ENCODE data around the gene RAD51B. TPM values are rescaled to one million over a fixed set of nuclear protein-coding genes. Genes with fewer than 3 reads are reported as not detected.

The RAD51B gene
- total and polyA plus RNA-seq, 4 experiments from 2014 or later, result 22.0 to 35.7 (median 31.4) TPM

GRCh38 chr14:68722968-68723566 lies 903.5 kb downstream of the RAD51B start:
- no peak overlapping the region for H3K4me3 ChIP-seq (ENCODE audit: low read length in 2 of 2)
- peaks cover 27% of the 10 kb centered on the region for H3K4me1 ChIP-seq (ENCODE audit: insufficient read depth, low read length)
- H3K36me3 ChIP-seq (ENCODE audit: insufficient read depth, low read length), result no peaks in the 10 kb centered on the region
- H3K27me3 Mint-ChIP-seq, result no peaks in the 10 kb centered on the region
- intact Hi-C loops (cut with micrococcal nuclease), result no loop called here
- H3K4me1 Mint-ChIP-seq, result peaks cover 14 to 35% (median 26%) of the 10 kb centered on the region in 4 donors
- H3K27me3 ChIP-seq (ENCODE audit: insufficient read depth, low read length), result no peaks in the 10 kb centered on the region
- no peak overlapping the region for H3K4me3 Mint-ChIP-seq
- H3K27ac ChIP-seq (ENCODE audit: low read depth, low read length), result no peak overlapping the region
- peaks cover 0 to 2% (median 0%) of the 10 kb centered on the region in 8 donors for H3K9me3 Mint-ChIP-seq
- H3K36me3 Mint-ChIP-seq, result no peaks in the 10 kb centered on the region
- DNase-seq, result no peak
- H3K9me3 ChIP-seq (ENCODE audit: control insufficient read depth in 1 of 2, low read length in 2 of 2), result no peaks in the 10 kb centered on the region
- CTCF ChIA-PET (ENCODE audit: partially characterized antibody), result no interaction called here
- H3K27ac Mint-ChIP-seq, result no peak overlapping the region
- POLR2A ChIA-PET (ENCODE audit: partially characterized antibody), result interaction anchor here (1.0 to 1.3 kb wide), 2 partner anchors 55 to 64 kb away, joined by 3 read pairs; no protein-coding TSS in a partner anchor

- DNase-seq, result no peak
- Mint-ChIP-seq H3K27me3 (no peaks in the 10 kb centered on the region), H3K4me3 (no peak overlapping the region), H3K27ac (no peak overlapping the region), H3K9me3 (peaks cover 0 to 2% (median 0%) of the 10 kb centered on the region in 8 donors), H3K4me1 (peaks cover 14 to 33% (median 25%) of the 10 kb centered on the region in 4 donors), H3K36me3 (no peaks in the 10 kb centered on the region)
- H3K27me3 ChIP-seq (ENCODE audit: insufficient read depth, low read length), result no peaks in the 10 kb centered on the region
- POLR2A ChIA-PET (ENCODE audit: partially characterized antibody), result interaction anchor here (0.6 to 1.3 kb wide), 2 partner anchors 39 to 55 kb away, joined by 3 read pairs; no protein-coding TSS in a partner anchor
- intact Hi-C loops (cut with micrococcal nuclease), result no loop called here
- no peaks in the 10 kb centered on the region for H3K9me3 ChIP-seq (ENCODE audit: control insufficient read depth in 1 of 2, low read length in 2 of 2)
- no peak overlapping the region for H3K4me3 ChIP-seq (ENCODE audit: low read length in 2 of 2)
- H3K36me3 ChIP-seq (ENCODE audit: insufficient read depth, low read length), result no peaks in the 10 kb centered on the region
- H3K4me1 ChIP-seq (ENCODE audit: insufficient read depth, low read length), result peaks cover 20% of the 10 kb centered on the region
- H3K27ac ChIP-seq (ENCODE audit: low read depth, low read length), result no peak overlapping the region
- CTCF ChIA-PET (ENCODE audit: partially characterized antibody), result no interaction called here
Observed at GRCh38 chr14:68723808-68724268, 904.3 kb downstream of the RAD51B start.

GRCh38 chr14:68724914-68725313 lies 905.3 kb downstream of the RAD51B start:
- POLR2A ChIA-PET (ENCODE audit: partially characterized antibody), result interaction anchor here (1.2 kb wide), 1 partner anchor 40 kb away, joined by 4 read pairs; no protein-coding TSS in a partner anchor

GRCh38 chr14:68726093-68726695 lies 906.6 kb downstream of the RAD51B start:
- H3K27me3 Mint-ChIP-seq, result no peaks in the 10 kb centered on the region

More at GRCh38 chr14:68724914-68725313, 905.3 kb downstream of the RAD51B start:
- H3K27me3 ChIP-seq (ENCODE audit: insufficient read depth, low read length), result no peaks in the 10 kb centered on the region
- Mint-ChIP-seq H3K4me1 (peaks cover 6 to 24% (median 19%) of the 10 kb centered on the region in 4 donors), H3K4me3 (no peak overlapping the region), H3K27ac (no peak overlapping the region), H3K36me3 (no peaks in the 10 kb centered on the region), H3K27me3 (no peaks in the 10 kb centered on the region), H3K9me3 (peaks cover 0 to 2% (median 0%) of the 10 kb centered on the region in 8 donors)
- no peak overlapping the region for H3K4me3 ChIP-seq (ENCODE audit: low read length in 2 of 2)
- H3K4me1 ChIP-seq (ENCODE audit: insufficient read depth, low read length), result peaks cover 9% of the 10 kb centered on the region
- CTCF ChIA-PET (ENCODE audit: partially characterized antibody), result no interaction called here
- H3K27ac ChIP-seq (ENCODE audit: low read depth, low read length), result no peak overlapping the region
- no peak for DNase-seq
- H3K9me3 ChIP-seq (ENCODE audit: control insufficient read depth in 1 of 2, low read length in 2 of 2), result no peaks in the 10 kb centered on the region
- intact Hi-C loops (cut with micrococcal nuclease), result no loop called here
- no peaks in the 10 kb centered on the region for H3K36me3 ChIP-seq (ENCODE audit: insufficient read depth, low read length)

GRCh38 chr14:68727315-68728047 lies 907.9 kb downstream of the RAD51B start:
- intact Hi-C loops (cut with micrococcal nuclease), result no loop called here
- Histone ChIP-seq H3K4me1 (ENCODE audit: insufficient read depth, low read length) (no peaks in the 10 kb centered on the region), H3K27me3 (ENCODE audit: insufficient read depth, low read length) (no peaks in the 10 kb centered on the region), H3K36me3 (ENCODE audit: insufficient read depth, low read length) (no peaks in the 10 kb centered on the region), H3K27ac (ENCODE audit: low read depth, low read length) (no peak overlapping the region), H3K4me3 (ENCODE audit: low read length in 2 of 2) (no peak overlapping the region), H3K9me3 (ENCODE audit: control insufficient read depth in 1 of 2, low read length in 2 of 2) (no peaks in the 10 kb centered on the region)
- Mint-ChIP-seq H3K36me3 (no peaks in the 10 kb centered on the region), H3K9me3 (no peaks in the 10 kb centered on the region), H3K4me1 (peaks cover 1 to 15% (median 10%) of the 10 kb centered on the region in 4 donors), H3K27me3 (no peaks in the 10 kb centered on the region), H3K27ac (peak overlapping the region in 2 of 7 donors; percentile 4 to 63), H3K4me3 (no peak overlapping the region)
- no peak for DNase-seq
- ChIA-PET CTCF (ENCODE audit: partially characterized antibody) (interaction anchor here (1.6 to 2.3 kb wide), 3 partner anchors 10 to 52 kb away, joined by 3 to 7 read pairs (median 6); no protein-coding TSS in a partner anchor), POLR2A (ENCODE audit: partially characterized antibody) (interaction anchor here (0.7 to 1.8 kb wide), 7 partner anchors 7 to 444 kb away, joined by 3 to 7 read pairs (median 4); no protein-coding TSS in a partner anchor)

More at GRCh38 chr14:68726093-68726695, 906.6 kb downstream of the RAD51B start:
- no peak for DNase-seq
- Histone ChIP-seq H3K27me3 (ENCODE audit: insufficient read depth, low read length) (no peaks in the 10 kb centered on the region), H3K9me3 (ENCODE audit: control insufficient read depth in 1 of 2, low read length in 2 of 2) (no peaks in the 10 kb centered on the region), H3K4me1 (ENCODE audit: insufficient read depth, low read length) (no peaks in the 10 kb centered on the region), H3K36me3 (ENCODE audit: insufficient read depth, low read length) (no peaks in the 10 kb centered on the region), H3K27ac (ENCODE audit: low read depth, low read length) (no peak overlapping the region), H3K4me3 (ENCODE audit: low read length in 2 of 2) (no peak overlapping the region)
- H3K9me3 Mint-ChIP-seq, result no peaks in the 10 kb centered on the region
- H3K4me1 Mint-ChIP-seq, result peaks cover 3 to 15% (median 10%) of the 10 kb centered on the region in 4 donors
- CTCF ChIA-PET (ENCODE audit: partially characterized antibody), result no interaction called here
- peak overlapping the region in 1 of 7 donors; percentile 9 for H3K27ac Mint-ChIP-seq
- POLR2A ChIA-PET (ENCODE audit: partially characterized antibody), result interaction anchor here (1.0 to 1.5 kb wide), 2 partner anchors 40 to 54 kb away, joined by 4 to 5 read pairs; no protein-coding TSS in a partner anchor
- intact Hi-C loops (cut with micrococcal nuclease), result no loop called here
- no peak overlapping the region for H3K4me3 Mint-ChIP-seq
- H3K36me3 Mint-ChIP-seq, result no peaks in the 10 kb centered on the region

- Mint-ChIP-seq H3K4me3 (peak overlapping the region in 1 of 8 donors; percentile 11), H3K36me3 (no peaks in the 10 kb centered on the region), H3K27ac (no peak overlapping the region), H3K27me3 (no peaks in the 10 kb centered on the region), H3K4me1 (peaks cover 4 to 22% (median 18%) of the 10 kb centered on the region in 4 donors), H3K9me3 (no peaks in the 10 kb centered on the region)
- no peaks in the 10 kb centered on the region for H3K27me3 ChIP-seq (ENCODE audit: insufficient read depth, low read length)
- no peaks in the 10 kb centered on the region for H3K9me3 ChIP-seq (ENCODE audit: control insufficient read depth in 1 of 2, low read length in 2 of 2)
- no peaks in the 10 kb centered on the region for H3K36me3 ChIP-seq (ENCODE audit: insufficient read depth, low read length)
- intact Hi-C loops (cut with micrococcal nuclease), result no loop called here
- CTCF ChIA-PET (ENCODE audit: partially characterized antibody), result interaction anchor here (1.6 to 2.3 kb wide), 3 partner anchors 9 to 51 kb away, joined by 3 to 7 read pairs (median 6); no protein-coding TSS in a partner anchor
- H3K4me3 ChIP-seq (ENCODE audit: low read length in 2 of 2), result no peak overlapping the region
- H3K4me1 ChIP-seq (ENCODE audit: insufficient read depth, low read length), result peaks cover 7% of the 10 kb centered on the region
- POLR2A ChIA-PET (ENCODE audit: partially characterized antibody), result interaction anchor here (0.7 to 1.8 kb wide), 8 partner anchors 8 to 446 kb away, joined by 3 to 7 read pairs (median 3); no protein-coding TSS in a partner anchor
- no peak for DNase-seq
- H3K27ac ChIP-seq (ENCODE audit: low read depth, low read length), result no peak overlapping the region
Observed at GRCh38 chr14:68728342-68729106, 908.9 kb downstream of the RAD51B start.

All from CD4-positive, alpha-beta memory T cell (primary cell).